HG03571 (cell line): Measurements from ENCODE around the gene MAU2.
"Not testable (repeated sequence)": the region's sequence is repeated elsewhere in the genome, so short reads cannot be mapped to it uniquely, and the experiment has no call there.

Experiments used
- ATAC-seq: cut with Tn5 transposase; IDR thresholded peaks from one replicate; pipeline ENCODE4 v1.9.1; 2021; ENCODE audit not compliant: unreplicated experiment

The MAU2 gene

GRCh38 chr19:19381007-19381926 is 60.6 kb downstream of the MAU2 start:
- no peak for ATAC-seq

GRCh38 chr19:19382118-19382517 is 61.5 kb downstream of the MAU2 start:
- no peak for ATAC-seq

GRCh38 chr19:19384486-19384885 is 63.9 kb downstream of the MAU2 start:
- ATAC-seq, result no peak

GRCh38 chr19:19385131-19385895 is 64.7 kb downstream of the MAU2 start:
- ATAC-seq, result peak; percentile 89

- peak; percentile 19 for ATAC-seq
Observed at GRCh38 chr19:19385896-19386869, 65.6 kb downstream of the MAU2 start.

- no peak for ATAC-seq
Observed at GRCh38 chr19:19387108-19387507, 66.5 kb downstream of the MAU2 start.

- ATAC-seq, result no peak
Observed at GRCh38 chr19:19388568-19389555, 68.2 kb downstream of the MAU2 start.

- ATAC-seq, result not testable (repeated sequence)
Observed at GRCh38 chr19:19389683-19390082, 69.1 kb downstream of the MAU2 start.

GRCh38 chr19:19394333-19394732 is 73.7 kb downstream of the MAU2 start:
- not testable (repeated sequence) for ATAC-seq

GRCh38 chr19:19399733-19400433 is 79.3 kb downstream of the MAU2 start:
- no peak for ATAC-seq

- ATAC-seq, result no peak
Observed at GRCh38 chr19:19402656-19403372, 82.2 kb downstream of the MAU2 start.

GRCh38 chr19:19403373-19403901 is 82.8 kb downstream of the MAU2 start:
- ATAC-seq, result no peak

GRCh38 chr19:19404879-19405860 is 84.5 kb downstream of the MAU2 start, which contains the start of gene GATAD2A:
Gene GATAD2A (plus strand): TSS chr19:19405675. CDS start chr19:19465346, 59,671 bp downstream.
- peak; percentile 60 for ATAC-seq

- ATAC-seq, result peak; percentile 4
Observed at GRCh38 chr19:19405971-19406877, 85.6 kb downstream of the MAU2 start.

- ATAC-seq, result no peak
Observed at GRCh38 chr19:19406878-19407632, 86.4 kb downstream of the MAU2 start.
